ENCODE results near the gene TOR1A.
"Not testable (repeated sequence)": the region's sequence is repeated elsewhere in the genome, so short reads cannot be mapped to it uniquely, and the experiment has no call there.

TOR1A gene

GRCh38 chr9:129816501-129817435, 7.2 kb downstream of the TOR1A start:
- DNase-seq, result no peak

- DNase-seq, result no peak
Observed at GRCh38 chr9:129815278-129815677, 8.7 kb downstream of the TOR1A start.

GRCh38 chr9:129814432-129815223, 9.3 kb downstream of the TOR1A start:
- DNase-seq, result no peak

- no peak for DNase-seq
Observed at GRCh38 chr9:129813661-129814060, 10.3 kb downstream of the TOR1A start.

- no peak for DNase-seq
Observed at GRCh38 chr9:129812385-129812784, 11.6 kb downstream of the TOR1A start.

GRCh38 chr9:129811967-129812363, 12.0 kb downstream of the TOR1A start:
- no peak for DNase-seq

GRCh38 chr9:129810788-129811187, 13.1 kb downstream of the TOR1A start:
- DNase-seq, result no peak

- no peak for DNase-seq
Observed at GRCh38 chr9:129810116-129810515, 13.8 kb downstream of the TOR1A start.

- no peak for DNase-seq
Observed at GRCh38 chr9:129809346-129809745, 14.6 kb downstream of the TOR1A start.

- no peak for DNase-seq
Observed at GRCh38 chr9:129806061-129806460, 17.9 kb downstream of the TOR1A start.

- no peak for DNase-seq
Observed at GRCh38 chr9:129803676-129804060, 20.3 kb downstream of the TOR1A start.

- peak; percentile 89 to 93 for DNase-seq
Observed at GRCh38 chr9:129802833-129803675, 20.9 kb downstream of the TOR1A start, which contains the start of gene TOR1B. TOR1B (plus strand) TSS chr9:129803184; CDS start chr9:129803213, 29 bp downstream.

GRCh38 chr9:129801504-129801903, 22.4 kb downstream of the TOR1A start:
- DNase-seq, result no peak

GRCh38 chr9:129798973-129799372, 25.0 kb downstream of the TOR1A start:
- DNase-seq, result no peak

- not testable (repeated sequence) for DNase-seq
Observed at GRCh38 chr9:129796029-129796428, 27.9 kb downstream of the TOR1A start.

GRCh38 chr9:129794549-129794948, 29.4 kb downstream of the TOR1A start:
- no peak for DNase-seq

GRCh38 chr9:129786481-129786880, 37.5 kb downstream of the TOR1A start:
- no peak for DNase-seq

GRCh38 chr9:129785866-129786265, 38.1 kb downstream of the TOR1A start:
- DNase-seq, result no peak

- not testable (repeated sequence) for DNase-seq
Observed at GRCh38 chr9:129784970-129785369, 39.0 kb downstream of the TOR1A start.

- DNase-seq, result peak; percentile 72 to 80
Observed at GRCh38 chr9:129783516-129784361, 40.2 kb downstream of the TOR1A start.

GRCh38 chr9:129781981-129782380, 42.0 kb downstream of the TOR1A start:
- DNase-seq, result no peak

- DNase-seq, result no peak
Observed at GRCh38 chr9:129781131-129781530, 42.8 kb downstream of the TOR1A start.

Measured in stimulated activated CD4-positive, alpha-beta T cell treated with anti-CD3 and anti-CD28 coated beads, Interleukin-2, amount 100 ng/mL, for 48 hours (primary cell).